ENCODE data around the gene ATG13.

Gene ATG13

GRCh38 chr11:46643531-46643930 is 26.2 kb downstream of the ATG13 start:
- no peak overlapping the region for H3K27ac Mint-ChIP-seq
- DNase-seq (ENCODE audit: low spot score in 2 of 2) (no peak), ATAC-seq (ENCODE audit: low read depth) (no peak)
- H3K9me3 Mint-ChIP-seq, result peaks cover 2% of the 10 kb centered on the region
- H3K4me3 Mint-ChIP-seq, result no peak overlapping the region
- H3K27me3 Mint-ChIP-seq, result no peaks in the 10 kb centered on the region
- H3K4me1 Mint-ChIP-seq, result peaks cover under 1% of the 10 kb centered on the region
- peaks cover 26% of the 10 kb centered on the region for H3K36me3 Mint-ChIP-seq

GRCh38 chr11:46643986-46644385 is 26.6 kb downstream of the ATG13 start:
- peaks cover 2% of the 10 kb centered on the region for H3K9me3 Mint-ChIP-seq
- no peaks in the 10 kb centered on the region for H3K4me1 Mint-ChIP-seq
- H3K27me3 Mint-ChIP-seq, result no peaks in the 10 kb centered on the region
- no peak overlapping the region for H3K4me3 Mint-ChIP-seq
- ATAC-seq (ENCODE audit: low read depth) (no peak), DNase-seq (ENCODE audit: low spot score in 2 of 2) (no peak)
- no peak overlapping the region for H3K27ac Mint-ChIP-seq
- H3K36me3 Mint-ChIP-seq, result peaks cover 26% of the 10 kb centered on the region

- no peaks in the 10 kb centered on the region for H3K9me3 Mint-ChIP-seq
- no peaks in the 10 kb centered on the region for H3K27me3 Mint-ChIP-seq
- H3K4me1 Mint-ChIP-seq, result no peaks in the 10 kb centered on the region
- H3K36me3 Mint-ChIP-seq, result peaks cover 15% of the 10 kb centered on the region
- H3K4me3 Mint-ChIP-seq, result no peak overlapping the region
- no peak overlapping the region for H3K27ac Mint-ChIP-seq
- DNase-seq (ENCODE audit: low spot score in 2 of 2), result no peak
- no peak for ATAC-seq (ENCODE audit: low read depth)
Measured at GRCh38 chr11:46649180-46649738, 31.9 kb downstream of the ATG13 start.

GRCh38 chr11:46655631-46656030 is 38.3 kb downstream of the ATG13 start:
- Mint-ChIP-seq H3K4me3 (no peak overlapping the region), H3K9me3 (no peaks in the 10 kb centered on the region), H3K27ac (no peak overlapping the region), H3K36me3 (peaks cover 23% of the 10 kb centered on the region), H3K4me1 (no peaks in the 10 kb centered on the region), H3K27me3 (no peaks in the 10 kb centered on the region)
- no peak for ATAC-seq (ENCODE audit: low read depth)
- no peak for DNase-seq (ENCODE audit: low spot score in 2 of 2)

- ATAC-seq (ENCODE audit: low read depth) (no peak), DNase-seq (ENCODE audit: low spot score in 2 of 2) (no peak)
- no peaks in the 10 kb centered on the region for H3K4me1 Mint-ChIP-seq
- no peaks in the 10 kb centered on the region for H3K27me3 Mint-ChIP-seq
- H3K9me3 Mint-ChIP-seq, result no peaks in the 10 kb centered on the region
- no peak overlapping the region for H3K4me3 Mint-ChIP-seq
- peaks cover 20% of the 10 kb centered on the region for H3K36me3 Mint-ChIP-seq
- no peak overlapping the region for H3K27ac Mint-ChIP-seq
Measured at GRCh38 chr11:46657186-46657585, 39.8 kb downstream of the ATG13 start.

- Mint-ChIP-seq H3K4me1 (no peaks in the 10 kb centered on the region), H3K27ac (no peak overlapping the region), H3K27me3 (no peaks in the 10 kb centered on the region), H3K9me3 (no peaks in the 10 kb centered on the region), H3K36me3 (peaks cover 22% of the 10 kb centered on the region), H3K4me3 (no peak overlapping the region)
- DNase-seq (ENCODE audit: low spot score in 2 of 2) (no peak), ATAC-seq (ENCODE audit: low read depth) (no peak)
Measured at GRCh38 chr11:46658259-46658658, 40.9 kb downstream of the ATG13 start.

GRCh38 chr11:46659908-46660307 is 42.6 kb downstream of the ATG13 start:
- ATAC-seq (ENCODE audit: low read depth), result no peak
- no peaks in the 10 kb centered on the region for H3K27me3 Mint-ChIP-seq
- no peak overlapping the region for H3K4me3 Mint-ChIP-seq
- no peak for DNase-seq (ENCODE audit: low spot score in 2 of 2)
- H3K9me3 Mint-ChIP-seq, result no peaks in the 10 kb centered on the region
- H3K36me3 Mint-ChIP-seq, result peaks cover 31% of the 10 kb centered on the region
- H3K27ac Mint-ChIP-seq, result no peak overlapping the region
- H3K4me1 Mint-ChIP-seq, result no peaks in the 10 kb centered on the region

- no peaks in the 10 kb centered on the region for H3K4me1 Mint-ChIP-seq
Measured at GRCh38 chr11:46661836-46662235, 44.5 kb downstream of the ATG13 start.

GRCh38 chr11:46662366-46662765 is 45.0 kb downstream of the ATG13 start:
- no peaks in the 10 kb centered on the region for H3K4me1 Mint-ChIP-seq
- H3K9me3 Mint-ChIP-seq, result no peaks in the 10 kb centered on the region
- H3K27ac Mint-ChIP-seq, result no peak overlapping the region
- DNase-seq (ENCODE audit: low spot score in 2 of 2), result no peak
- ATAC-seq (ENCODE audit: low read depth), result no peak
- no peaks in the 10 kb centered on the region for H3K27me3 Mint-ChIP-seq
- no peak overlapping the region for H3K4me3 Mint-ChIP-seq
- peaks cover 38% of the 10 kb centered on the region for H3K36me3 Mint-ChIP-seq

More at GRCh38 chr11:46661836-46662235, 44.5 kb downstream of the ATG13 start:
- H3K9me3 Mint-ChIP-seq, result no peaks in the 10 kb centered on the region
- ATAC-seq (ENCODE audit: low read depth) (no peak), DNase-seq (ENCODE audit: low spot score in 2 of 2) (no peak)
- H3K36me3 Mint-ChIP-seq, result peaks cover 34% of the 10 kb centered on the region
- H3K4me3 Mint-ChIP-seq, result no peak overlapping the region
- H3K27ac Mint-ChIP-seq, result no peak overlapping the region
- H3K27me3 Mint-ChIP-seq, result no peaks in the 10 kb centered on the region

GRCh38 chr11:46663277-46663940 is 46.1 kb downstream of the ATG13 start:
- no peak for DNase-seq (ENCODE audit: low spot score in 2 of 2)
- Mint-ChIP-seq H3K36me3 (peaks cover 38% of the 10 kb centered on the region), H3K4me1 (no peaks in the 10 kb centered on the region), H3K4me3 (no peak overlapping the region), H3K27me3 (no peaks in the 10 kb centered on the region), H3K27ac (no peak overlapping the region), H3K9me3 (no peaks in the 10 kb centered on the region)
- no peak for ATAC-seq (ENCODE audit: low read depth)

- DNase-seq (ENCODE audit: low spot score in 2 of 2) (no peak), ATAC-seq (ENCODE audit: low read depth) (no peak)
- Mint-ChIP-seq H3K27ac (no peak overlapping the region), H3K9me3 (no peaks in the 10 kb centered on the region), H3K4me3 (no peak overlapping the region), H3K4me1 (no peaks in the 10 kb centered on the region), H3K36me3 (peaks cover 39% of the 10 kb centered on the region), H3K27me3 (no peaks in the 10 kb centered on the region)
Measured at GRCh38 chr11:46664612-46665011, 47.3 kb downstream of the ATG13 start.

GRCh38 chr11:46665356-46665755 is 48.0 kb downstream of the ATG13 start:
- H3K4me3 Mint-ChIP-seq, result no peak overlapping the region
- peaks cover 38% of the 10 kb centered on the region for H3K36me3 Mint-ChIP-seq
- no peak for DNase-seq (ENCODE audit: low spot score in 2 of 2)
- H3K4me1 Mint-ChIP-seq, result no peaks in the 10 kb centered on the region
- H3K9me3 Mint-ChIP-seq, result no peaks in the 10 kb centered on the region
- no peak overlapping the region for H3K27ac Mint-ChIP-seq
- H3K27me3 Mint-ChIP-seq, result no peaks in the 10 kb centered on the region
- no peak for ATAC-seq (ENCODE audit: low read depth)

- H3K36me3 Mint-ChIP-seq, result peaks cover 39% of the 10 kb centered on the region
- no peak for ATAC-seq (ENCODE audit: low read depth)
- H3K9me3 Mint-ChIP-seq, result no peaks in the 10 kb centered on the region
- no peaks in the 10 kb centered on the region for H3K27me3 Mint-ChIP-seq
- H3K27ac Mint-ChIP-seq, result peak overlapping the region; percentile 73
- no peaks in the 10 kb centered on the region for H3K4me1 Mint-ChIP-seq
- no peak for DNase-seq (ENCODE audit: low spot score in 2 of 2)
- H3K4me3 Mint-ChIP-seq, result no peak overlapping the region
Measured at GRCh38 chr11:46666516-46666915, 49.2 kb downstream of the ATG13 start.

- no peaks in the 10 kb centered on the region for H3K9me3 Mint-ChIP-seq
- H3K27me3 Mint-ChIP-seq, result no peaks in the 10 kb centered on the region
- peak overlapping the region; percentile 73 for H3K27ac Mint-ChIP-seq
- no peak overlapping the region for H3K4me3 Mint-ChIP-seq
- peaks cover 41% of the 10 kb centered on the region for H3K36me3 Mint-ChIP-seq
- no peaks in the 10 kb centered on the region for H3K4me1 Mint-ChIP-seq
- no peak for DNase-seq (ENCODE audit: low spot score in 2 of 2)
- no peak for ATAC-seq (ENCODE audit: low read depth)
Measured at GRCh38 chr11:46667043-46667481, 49.7 kb downstream of the ATG13 start.

GRCh38 chr11:46668480-46669085 is 51.2 kb downstream of the ATG13 start:
- Mint-ChIP-seq H3K4me3 (no peak overlapping the region), H3K27ac (no peak overlapping the region), H3K9me3 (no peaks in the 10 kb centered on the region), H3K4me1 (peaks cover under 1% of the 10 kb centered on the region), H3K36me3 (peaks cover 46% of the 10 kb centered on the region), H3K27me3 (no peaks in the 10 kb centered on the region)
- ATAC-seq (ENCODE audit: low read depth), result no peak
- DNase-seq (ENCODE audit: low spot score in 2 of 2), result no peak
